GM23248 (cell line): Measurements from ENCODE around the gene MED12L. TPM values are rescaled to one million over a fixed set of nuclear protein-coding genes. Genes with fewer than 3 reads are reported as not detected.
"Not testable (repeated sequence)": the region's sequence is repeated elsewhere in the genome, so short reads cannot be mapped to it uniquely, and the experiment has no call there.

Source experiments
- DNase-seq: peaks from one replicate; pipeline ENCODE4 v3.0.0-alpha.2; 2015
- H2AFZ ChIP-seq: fragments of 200-600 bp; sonication (generic); 2 replicates; pipeline ENCODE4 v1.6.1; 2016; ENCODE audit warnings: antibody characterized with exemption
- H3F3A ChIP-seq: fragments of 200-600 bp; sonication (generic); 2 replicates; pipeline ENCODE4 v1.6.1; 2016; ENCODE audit warnings: mild to moderate bottlenecking, antibody characterized with exemption, mixed run types; ENCODE audit not compliant: insufficient read depth
- H3K27ac ChIP-seq: fragments of 200-600 bp; sonication (generic); 2 replicates; pipeline ENCODE4 v1.5.1; 2016; ENCODE audit warnings: mild to moderate bottlenecking
- H3K27me3 ChIP-seq: fragments of 200-600 bp; sonication (generic); replicated peaks from 2 replicates; pipeline ENCODE4 v1.6.1; 2016; ENCODE audit warnings: mild to moderate bottlenecking; ENCODE audit not compliant: insufficient read depth
- H3K36me3 ChIP-seq: fragments of 200-600 bp; sonication (generic); 2 replicates; pipeline ENCODE4 v1.6.1; 2016; ENCODE audit warnings: low read depth, mild to moderate bottlenecking
- H3K4me1 ChIP-seq: fragments of 200-600 bp; sonication (generic); 2 replicates; pipeline ENCODE4 v1.6.1; 2016; ENCODE audit warnings: mild to moderate bottlenecking; ENCODE audit not compliant: insufficient read depth
- H3K4me2 ChIP-seq: fragments of 200-600 bp; sonication (generic); one replicate; pipeline ENCODE4 v1.6.1; 2016; ENCODE audit warnings: mild to moderate bottlenecking; ENCODE audit not compliant: unreplicated experiment
- H3K4me3 ChIP-seq: fragments of 200-600 bp; sonication (generic); 2 replicates; pipeline ENCODE4 v1.5.1; 2016; ENCODE audit warnings: mild to moderate bottlenecking
- H3K79me2 ChIP-seq: fragments of 200-600 bp; sonication (generic); 2 replicates; pipeline ENCODE4 v1.6.1; 2016; ENCODE audit warnings: mild to moderate bottlenecking; ENCODE audit not compliant: insufficient read depth
- H3K9ac ChIP-seq: fragments of 200-600 bp; sonication (generic); 2 replicates; pipeline ENCODE4 v1.6.1; 2016; ENCODE audit warnings: mild to moderate bottlenecking
- H3K9me2 ChIP-seq: fragments of 200-600 bp; sonication (generic); 2 replicates; pipeline ENCODE4 v1.6.1; 2016; ENCODE audit warnings: mixed run types, mild to moderate bottlenecking, moderate library complexity; ENCODE audit not compliant: insufficient read depth
- H3K9me3 ChIP-seq: fragments of 200-600 bp; sonication (generic); one replicate; pipeline ENCODE4 v1.6.1; 2017; ENCODE audit warnings: low read depth
- H4K20me1 ChIP-seq: fragments of 200-600 bp; sonication (generic); 2 replicates; pipeline ENCODE4 v1.6.0; 2016; ENCODE audit not compliant: insufficient read depth
- EZH2 ChIP-seq: fragments of 200-600 bp; sonication (generic); IDR thresholded peaks from 2 replicates; pipeline ENCODE4 v1.6.1; 2018; ENCODE audit warnings: antibody characterized with exemption, mild to moderate bottlenecking; ENCODE audit not compliant: insufficient read depth, poor library complexity, severe bottlenecking
- EZH2phosphoT487 ChIP-seq: fragments of 200-600 bp; sonication (generic); IDR thresholded peaks from 2 replicates; pipeline ENCODE4 v1.6.1; 2018; ENCODE audit warnings: antibody characterized with exemption, moderate library complexity, mild to moderate bottlenecking, low read depth; ENCODE audit not compliant: insufficient read depth
- WGBS, 2 experiments: methylation state at CpG; one replicate each; pipeline ENCODE4 v1.1.6; 2015 to 2017; ENCODE audit warnings: low lambda C conversion rate in 2 of 2, low coverage in 1 of 2; ENCODE audit errors: missing lambda C conversion rate in 2 of 2; 5-methylcytosine and 5-hydroxymethylcytosine counted together
- in situ Hi-C: fragments of 300-500 bp; cut with MboI; formaldehyde crosslinking; loops from 2 replicates; pipeline ENCODE4 v1.15.0; 2020
- polyA plus RNA-seq: library from polyadenylated mRNA; unstranded; fragments of >200 nt; fragmentation: Nextera tagmentation; extraction: Ambion mirVana; gene quantifications from 2 replicates; pipeline ENCODE4 v1.2.1, GENCODE V29; 2016
- total RNA-seq: library from RNA; depleted of rRNA; stranded (reverse); fragments of >200 nt; shearing (Covaris generic); gene quantifications from 2 replicates; pipeline ENCODE4 v1.2.3, GENCODE V29; 2014

The MED12L gene
- total and polyA plus RNA-seq, 2 experiments from 2014 or later: 0.13 to 0.32 TPM

DNA sequence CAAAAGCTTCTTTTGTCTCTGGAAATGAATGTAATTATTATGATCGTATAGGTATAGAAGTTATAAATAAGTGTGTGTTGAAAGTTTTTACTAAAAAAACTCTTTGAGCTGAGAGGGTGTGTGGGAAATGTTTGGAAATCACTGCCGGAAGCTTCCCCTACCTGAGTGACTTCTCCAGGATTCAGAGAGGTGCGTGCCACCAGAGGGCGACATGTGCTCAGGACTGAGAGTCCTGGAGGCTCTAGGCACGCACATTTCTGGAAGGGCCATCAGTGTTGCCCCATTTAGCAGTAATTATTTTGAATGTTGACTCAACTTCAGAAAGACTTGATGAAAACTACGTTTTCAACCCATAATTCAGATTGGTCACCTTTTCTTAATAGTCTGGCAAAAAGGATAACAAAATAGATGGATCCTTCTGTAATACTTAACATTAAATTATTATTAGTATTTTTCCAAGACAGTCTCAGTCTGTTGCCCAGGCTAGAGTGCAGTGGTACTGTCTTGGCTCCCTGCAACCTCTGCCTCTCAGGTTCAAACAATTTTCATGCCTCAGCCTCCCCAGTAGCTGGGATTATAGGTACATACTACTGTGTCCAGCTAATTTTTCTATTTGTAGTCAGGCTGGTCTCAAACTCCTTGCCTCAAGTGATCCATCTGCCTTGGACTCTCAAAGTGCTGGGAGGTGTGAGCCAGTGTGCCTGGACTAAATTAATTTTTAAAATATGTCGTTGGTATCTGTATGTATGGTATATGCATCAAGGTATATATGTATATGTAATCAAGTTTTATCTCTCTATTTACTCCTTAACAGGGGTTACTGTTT is 83.0 kb downstream of the MED12L start:
- no peaks in the 10 kb centered on the region for H3K79me2 ChIP-seq
- no peak overlapping the region for H3K9ac ChIP-seq
- H3K9me3 ChIP-seq: no peaks in the 10 kb centered on the region
- TF ChIP-seq EZH2phosphoT487 (no peak), EZH2 (no peak)
- H3F3A ChIP-seq: no peaks in the 10 kb centered on the region
- no peaks in the 10 kb centered on the region for H4K20me1 ChIP-seq
- WGBS, 2 experiments: 7 to 10% methylated on average over 7 of the region's 7 CpGs
- H2AFZ ChIP-seq: no peak overlapping the region
- no peak overlapping the region for H3K4me2 ChIP-seq
- H3K4me1 ChIP-seq: no peaks in the 10 kb centered on the region
- H3K36me3 ChIP-seq: no peaks in the 10 kb centered on the region
- no peaks in the 10 kb centered on the region for H3K9me2 ChIP-seq
- in situ Hi-C loops: loop anchor here (5.0 to 10.0 kb wide), 2 partner anchors 56 to 109 kb away; partner anchors contain the start of gene P2RY14
- DNase-seq: peak; percentile 83
- no peaks in the 10 kb centered on the region for H3K27me3 ChIP-seq
- no peak overlapping the region for H3K4me3 ChIP-seq
- H3K27ac ChIP-seq: no peak overlapping the region

- Histone ChIP-seq H3K9me3 (no peaks in the 10 kb centered on the region), H3K9ac (no peak overlapping the region), H3K27me3 (no peaks in the 10 kb centered on the region), H3K27ac (no peak overlapping the region), H3K36me3 (no peaks in the 10 kb centered on the region), H3K9me2 (no peaks in the 10 kb centered on the region), H3K4me1 (no peaks in the 10 kb centered on the region), H3K4me2 (no peak overlapping the region), H3K4me3 (no peak overlapping the region), H3K79me2 (no peaks in the 10 kb centered on the region), H3F3A (no peaks in the 10 kb centered on the region), H4K20me1 (no peaks in the 10 kb centered on the region), H2AFZ (no peak overlapping the region)
- peak; percentile 24 for DNase-seq
- WGBS, 2 experiments: 95 to 96% methylated on average over 9 of the region's 9 CpGs
- in situ Hi-C loops: loop anchor here (5.0 to 10.0 kb wide), 2 partner anchors 55 to 108 kb away; partner anchors contain the start of gene P2RY14
- TF ChIP-seq EZH2phosphoT487 (no peak), EZH2 (no peak)
These were observed 83.9 kb downstream of the MED12L start for GRCh38 chr3:151169262-151169947.

GRCh38 chr3:151169948-151170679 is 84.7 kb downstream of the MED12L start:
- not testable (repeated sequence) for H3K9me3 ChIP-seq, H3K9ac ChIP-seq, H3K9me2 ChIP-seq, H3K4me1 ChIP-seq, H3K79me2 ChIP-seq, H3F3A ChIP-seq, H2AFZ ChIP-seq, H4K20me1 ChIP-seq, H3K4me3 ChIP-seq, H3K36me3 ChIP-seq, H3K4me2 ChIP-seq, H3K27me3 ChIP-seq, H3K27ac ChIP-seq
- in situ Hi-C loops: loop anchor here (5.0 to 10.0 kb wide), 2 partner anchors 55 to 107 kb away; partner anchors contain the start of gene P2RY14
- DNase-seq: peak; percentile 30
- 83 to 85% methylated on average over 9 of the region's 9 CpGs for WGBS, 2 experiments

DNA sequence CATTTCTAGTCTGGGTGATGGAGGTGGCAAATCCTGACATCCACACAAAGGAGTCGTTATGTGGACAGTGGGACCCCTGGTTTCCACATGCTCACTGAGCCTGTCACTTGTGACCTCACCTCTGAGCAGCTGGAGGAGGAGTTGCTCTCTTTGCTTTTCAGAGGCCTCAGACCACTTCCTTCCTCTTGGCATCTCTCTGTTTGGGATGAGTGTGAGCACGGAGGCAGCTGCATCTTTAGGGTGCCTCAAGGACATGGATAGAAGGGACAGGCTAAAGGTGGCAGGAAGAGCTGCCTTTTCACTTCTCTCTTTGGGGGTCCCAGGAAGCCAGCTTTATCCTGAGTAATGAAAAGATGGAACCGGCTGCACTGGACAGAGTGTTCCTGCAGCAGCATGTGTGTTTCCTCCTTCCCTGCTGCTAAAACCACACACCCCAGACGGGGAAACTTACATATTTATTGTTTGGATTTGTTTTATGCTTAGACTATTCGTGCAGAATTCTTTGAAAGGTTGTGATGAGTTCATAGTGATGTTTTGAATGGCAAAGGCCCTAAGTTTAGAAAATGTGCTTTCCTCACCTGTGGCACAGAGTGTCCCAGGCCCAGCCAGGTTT is 85.8 kb downstream of the MED12L start:
- Histone ChIP-seq H3K36me3 (no peaks in the 10 kb centered on the region), H3K9me2 (no peaks in the 10 kb centered on the region), H3F3A (no peaks in the 10 kb centered on the region), H3K79me2 (no peaks in the 10 kb centered on the region), H2AFZ (no peak overlapping the region), H3K9ac (no peak overlapping the region), H3K4me2 (no peak overlapping the region), H3K9me3 (no peaks in the 10 kb centered on the region), H3K27ac (no peak overlapping the region), H3K4me3 (no peak overlapping the region), H4K20me1 (no peaks in the 10 kb centered on the region), H3K27me3 (no peaks in the 10 kb centered on the region), H3K4me1 (no peaks in the 10 kb centered on the region)
- 80 to 89% methylated on average over 5 of the region's 5 CpGs for WGBS, 2 experiments
- in situ Hi-C loops: no loop called here
- no peak for DNase-seq
- TF ChIP-seq EZH2phosphoT487 (no peak), EZH2 (no peak)
